Liver (tissue), 9 donors: Measurements from ENCODE around the gene FSIP1. TPM values are rescaled to one million over a fixed set of nuclear protein-coding genes. Genes with fewer than 3 reads are reported as not detected.
"Not testable (repeated sequence)": the region's sequence is repeated elsewhere in the genome, so short reads cannot be mapped to it uniquely, and the experiment has no call there.

ENCODE experiments used
- DNase-seq: peaks from one replicate; pipeline ENCODE4 v3.0.0-alpha.2; 2017; ENCODE audit warnings: low spot score
- H3K27ac ChIP-seq, 2 donors: one replicate each; pipeline ENCODE4 v1.7.0; 2013; ENCODE audit warnings: inconsistent platforms in 2 of 2, low read length in 2 of 2, control low read depth in 1 of 2, low read depth in 1 of 2, mild to moderate bottlenecking in 1 of 2
- H3K27me3 ChIP-seq, 4 donors: one replicate each; pipeline versions ENCODE4 v1.6.1 to v1.7.0; 2013; ENCODE audit warnings: low read length in 3 of 4, inconsistent platforms in 1 of 4, mild to moderate bottlenecking in 1 of 4, moderate library complexity in 1 of 4; ENCODE audit not compliant: control insufficient read depth in 4 of 4, insufficient read depth in 4 of 4
- H3K36me3 ChIP-seq, 4 donors: one replicate each; pipeline versions ENCODE4 v1.6.1 to v1.7.0; 2013; ENCODE audit warnings: low read length in 3 of 4, mild to moderate bottlenecking in 3 of 4, low read depth in 1 of 4, moderate library complexity in 1 of 4; ENCODE audit not compliant: control insufficient read depth in 4 of 4, insufficient read depth in 3 of 4
- H3K4me1 ChIP-seq, 4 donors: one replicate each; pipeline versions ENCODE4 v1.6.1 to v1.7.0; 2013; ENCODE audit warnings: low read length in 3 of 4, mild to moderate bottlenecking in 3 of 4, moderate library complexity in 1 of 4; ENCODE audit not compliant: control insufficient read depth in 4 of 4, insufficient read depth in 4 of 4
- H3K4me3 ChIP-seq, 3 donors: one replicate each; pipeline versions ENCODE4 v1.6.1 to v1.7.0; 2013; ENCODE audit warnings: low read length in 3 of 3, control low read depth in 1 of 3, low read depth in 1 of 3, mild to moderate bottlenecking in 1 of 3
- H3K9ac ChIP-seq, 2 donors: one replicate each; pipeline ENCODE4 v1.7.0; 2013; ENCODE audit warnings: low read length in 2 of 2, mild to moderate bottlenecking in 2 of 2, moderate library complexity in 2 of 2, control low read depth in 1 of 2, low read depth in 1 of 2
- H3K9me3 ChIP-seq, 4 donors: one replicate each; pipeline versions ENCODE4 v1.6.1 to v1.7.0; 2013; ENCODE audit warnings: low read length in 3 of 4; ENCODE audit not compliant: control insufficient read depth in 4 of 4
- CTCF ChIP-seq: fragments of 150-350 bp; IDR thresholded peaks from 2 replicates; pipeline ENCODE4 v1.5.1; 2017; ENCODE audit warnings: improper control_type of control experiment, low read depth, low read length; ENCODE audit not compliant: missing input control
- EGR1 ChIP-seq, 2 donors: IDR thresholded peaks; 2 replicates each; pipeline ENCODE4 v1.6.1; 2016 to 2018; ENCODE audit warnings: antibody characterized with exemption in 2 of 2, low read depth in 2 of 2
- FOXA1 ChIP-seq: IDR thresholded peaks from 2 replicates; pipeline ENCODE4 v1.6.1; 2016; ENCODE audit warnings: antibody characterized with exemption
- FOXA2 ChIP-seq: IDR thresholded peaks from 2 replicates; pipeline ENCODE4 v1.6.1; 2016; ENCODE audit warnings: antibody characterized with exemption
- HNF4G ChIP-seq: IDR thresholded peaks from 2 replicates; pipeline ENCODE4 v1.6.1; 2016; ENCODE audit warnings: antibody characterized with exemption
- MAX ChIP-seq: IDR thresholded peaks from 2 replicates; pipeline ENCODE4 v1.6.1; 2016; ENCODE audit warnings: antibody characterized with exemption
- RXRA ChIP-seq, 2 donors: IDR thresholded peaks; 2 replicates each; pipeline ENCODE4 v1.6.1; 2017 to 2018; ENCODE audit warnings: antibody characterized with exemption in 2 of 2, mild to moderate bottlenecking in 1 of 2
- SP1 ChIP-seq: IDR thresholded peaks from 2 replicates; pipeline ENCODE4 v1.6.1; 2018; ENCODE audit warnings: antibody characterized with exemption, mild to moderate bottlenecking
- TAF1 ChIP-seq: conservative IDR thresholded peaks from 2 replicates; pipeline ENCODE4 v1.6.1; 2016; ENCODE audit warnings: antibody characterized with exemption, mild to moderate bottlenecking
- YY1 ChIP-seq: IDR thresholded peaks from 2 replicates; pipeline ENCODE4 v1.6.1; 2016; ENCODE audit warnings: antibody characterized with exemption, mild to moderate bottlenecking
- WGBS: extraction: QIAGEN DNeasy Blood & Tissue Kit; methylation state at CpG from one replicate; pipeline ENCODE4 v1.1.7; 2013; 5-methylcytosine and 5-hydroxymethylcytosine counted together
- polyA plus RNA-seq, 2 donors: library from polyadenylated mRNA; stranded (reverse) in 1 of 2; unstranded in 1 of 2; fragments of 200-250 nt in 1 of 2; fragments of >200 nt in 1 of 2; fragmentation: Nextera tagmentation in 1 of 2; extraction: Ambion mirVana in 1 of 2; gene quantifications; one replicate each; pipeline versions ENCODE4 v1.2.1 to v1.2.3, GENCODE V29; 2013 to 2015
- total RNA-seq, 2 donors: library from RNA; depleted of rRNA; stranded (reverse); fragments of >200 nt; gene quantifications; one replicate each; pipeline ENCODE4 v1.2.3, GENCODE V29; 2014
- TF ChIP-seq, protein P1 (sequence below): IDR thresholded peaks from 2 replicates; pipeline ENCODE4 v1.6.1; 2016; ENCODE audit warnings: antibody characterized with exemption, mild to moderate bottlenecking
- TF ChIP-seq, protein P2 (sequence below): IDR thresholded peaks from 2 replicates; pipeline ENCODE4 v1.6.1; 2016; ENCODE audit warnings: antibody characterized with exemption
- TF ChIP-seq, protein P3 (sequence below): IDR thresholded peaks from 2 replicates; pipeline ENCODE4 v1.6.1; 2016; ENCODE audit warnings: antibody characterized with exemption
- donor health status: healthy.
- donor health status: healthy.
- donor health status: healthy.
- donor health status: healthy.
- donor health status: healthy.

FSIP1 gene
- total and polyA plus RNA-seq, 4 donors = 0.05 to 0.29 (median 0.13) TPM

DNA sequence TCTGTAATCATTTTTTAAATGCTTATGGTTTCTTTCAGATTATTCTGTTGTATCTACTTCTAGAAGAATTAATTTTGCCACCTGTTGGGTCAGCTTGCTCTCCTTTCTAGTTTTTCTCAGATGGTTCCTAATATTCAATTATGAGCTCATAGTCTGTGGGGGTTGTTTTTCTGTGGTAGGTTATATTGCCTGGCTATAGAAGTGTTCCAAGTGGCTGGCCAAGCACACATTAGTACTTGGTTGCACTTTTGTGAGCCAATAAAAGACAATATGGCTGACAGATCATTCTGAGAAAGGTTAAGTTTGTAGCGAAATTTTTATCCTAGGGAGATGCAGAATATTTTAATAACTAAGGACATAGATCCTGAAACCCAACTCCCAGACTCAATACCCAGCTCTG lies 31.8 kb upstream of the FSIP1 start (continued):
- TF ChIP-seq, protein P1, sequence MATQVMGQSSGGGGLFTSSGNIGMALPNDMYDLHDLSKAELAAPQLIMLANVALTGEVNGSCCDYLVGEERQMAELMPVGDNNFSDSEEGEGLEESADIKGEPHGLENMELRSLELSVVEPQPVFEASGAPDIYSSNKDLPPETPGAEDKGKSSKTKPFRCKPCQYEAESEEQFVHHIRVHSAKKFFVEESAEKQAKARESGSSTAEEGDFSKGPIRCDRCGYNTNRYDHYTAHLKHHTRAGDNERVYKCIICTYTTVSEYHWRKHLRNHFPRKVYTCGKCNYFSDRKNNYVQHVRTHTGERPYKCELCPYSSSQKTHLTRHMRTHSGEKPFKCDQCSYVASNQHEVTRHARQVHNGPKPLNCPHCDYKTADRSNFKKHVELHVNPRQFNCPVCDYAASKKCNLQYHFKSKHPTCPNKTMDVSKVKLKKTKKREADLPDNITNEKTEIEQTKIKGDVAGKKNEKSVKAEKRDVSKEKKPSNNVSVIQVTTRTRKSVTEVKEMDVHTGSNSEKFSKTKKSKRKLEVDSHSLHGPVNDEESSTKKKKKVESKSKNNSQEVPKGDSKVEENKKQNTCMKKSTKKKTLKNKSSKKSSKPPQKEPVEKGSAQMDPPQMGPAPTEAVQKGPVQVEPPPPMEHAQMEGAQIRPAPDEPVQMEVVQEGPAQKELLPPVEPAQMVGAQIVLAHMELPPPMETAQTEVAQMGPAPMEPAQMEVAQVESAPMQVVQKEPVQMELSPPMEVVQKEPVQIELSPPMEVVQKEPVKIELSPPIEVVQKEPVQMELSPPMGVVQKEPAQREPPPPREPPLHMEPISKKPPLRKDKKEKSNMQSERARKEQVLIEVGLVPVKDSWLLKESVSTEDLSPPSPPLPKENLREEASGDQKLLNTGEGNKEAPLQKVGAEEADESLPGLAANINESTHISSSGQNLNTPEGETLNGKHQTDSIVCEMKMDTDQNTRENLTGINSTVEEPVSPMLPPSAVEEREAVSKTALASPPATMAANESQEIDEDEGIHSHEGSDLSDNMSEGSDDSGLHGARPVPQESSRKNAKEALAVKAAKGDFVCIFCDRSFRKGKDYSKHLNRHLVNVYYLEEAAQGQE = no peak
- TF ChIP-seq MAX (no peak), TAF1 (no peak), HNF4G (no peak)

GRCh38 chr15:39812651-39813050 lies 30.0 kb upstream of the FSIP1 start:
- not testable (repeated sequence) for H3K27ac ChIP-seq, H3K36me3 ChIP-seq, H3K4me3 ChIP-seq, H3K4me1 ChIP-seq, H3K27me3 ChIP-seq, H3K9ac ChIP-seq, H3K9me3 ChIP-seq, DNase-seq
- WGBS = 98% methylated on average over 3 of the region's 3 CpGs

DNA sequence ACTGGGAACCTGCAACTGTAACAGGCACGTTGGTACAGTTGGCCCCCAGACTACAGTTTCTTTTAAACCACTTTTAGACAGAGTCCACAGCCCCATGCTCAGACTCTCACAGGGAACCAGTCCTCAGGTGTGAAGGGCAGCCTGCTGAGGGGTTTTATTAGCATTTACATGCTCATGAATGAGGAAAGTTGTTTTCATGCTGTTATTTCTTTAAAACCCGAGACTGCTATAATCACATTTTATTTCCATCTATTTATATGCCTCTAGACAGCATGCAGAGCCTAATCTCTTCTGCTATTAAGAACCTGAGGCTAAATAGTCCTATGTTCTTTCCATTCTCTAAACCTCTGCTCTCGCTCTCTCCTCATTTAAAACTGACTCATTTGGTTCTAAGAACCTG lies 26.3 kb upstream of the FSIP1 start:
- H3K9ac ChIP-seq = no peak overlapping the region
- H3K27me3 ChIP-seq = no peaks in the 10 kb centered on the region
- H3K27ac ChIP-seq = no peak overlapping the region
- H3K4me3 ChIP-seq = no peak overlapping the region
- H3K36me3 ChIP-seq = no peaks in the 10 kb centered on the region
- WGBS = 79% methylated on average over 3 of the region's 3 CpGs
- peaks cover 0 to 6% (median 0%) of the 10 kb centered on the region in 4 donors for H3K4me1 ChIP-seq
- DNase-seq = no peak
- no peaks in the 10 kb centered on the region for H3K9me3 ChIP-seq
- TF ChIP-seq CTCF = no peak
- no peak for TF ChIP-seq FOXA2
- TF ChIP-seq EGR1 (IDR thresholded peaks at IDR 0.05; ENCODE audit: low read depth in 2 of 2) = no peak

GRCh38 chr15:39807791-39808190 lies 25.1 kb upstream of the FSIP1 start:
- 93% methylated on average over 4 of the region's 4 CpGs for WGBS
- TF ChIP-seq YY1 = no peak
- TF ChIP-seq FOXA1 = no peak
- TF ChIP-seq, protein P2, sequence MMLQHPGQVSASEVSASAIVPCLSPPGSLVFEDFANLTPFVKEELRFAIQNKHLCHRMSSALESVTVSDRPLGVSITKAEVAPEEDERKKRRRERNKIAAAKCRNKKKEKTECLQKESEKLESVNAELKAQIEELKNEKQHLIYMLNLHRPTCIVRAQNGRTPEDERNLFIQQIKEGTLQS = no peak
- TF ChIP-seq RXRA (IDR thresholded peaks at IDR 0.05) = no peak
- no peak for TF ChIP-seq CTCF
- TF ChIP-seq SP1 = no peak
- TF ChIP-seq, protein P3, sequence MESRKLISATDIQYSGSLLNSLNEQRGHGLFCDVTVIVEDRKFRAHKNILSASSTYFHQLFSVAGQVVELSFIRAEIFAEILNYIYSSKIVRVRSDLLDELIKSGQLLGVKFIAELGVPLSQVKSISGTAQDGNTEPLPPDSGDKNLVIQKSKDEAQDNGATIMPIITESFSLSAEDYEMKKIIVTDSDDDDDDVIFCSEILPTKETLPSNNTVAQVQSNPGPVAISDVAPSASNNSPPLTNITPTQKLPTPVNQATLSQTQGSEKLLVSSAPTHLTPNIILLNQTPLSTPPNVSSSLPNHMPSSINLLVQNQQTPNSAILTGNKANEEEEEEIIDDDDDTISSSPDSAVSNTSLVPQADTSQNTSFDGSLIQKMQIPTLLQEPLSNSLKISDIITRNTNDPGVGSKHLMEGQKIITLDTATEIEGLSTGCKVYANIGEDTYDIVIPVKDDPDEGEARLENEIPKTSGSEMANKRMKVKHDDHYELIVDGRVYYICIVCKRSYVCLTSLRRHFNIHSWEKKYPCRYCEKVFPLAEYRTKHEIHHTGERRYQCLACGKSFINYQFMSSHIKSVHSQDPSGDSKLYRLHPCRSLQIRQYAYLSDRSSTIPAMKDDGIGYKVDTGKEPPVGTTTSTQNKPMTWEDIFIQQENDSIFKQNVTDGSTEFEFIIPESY = no peak

More at GRCh38 chr15:39807791-39808190, 25.1 kb upstream of the FSIP1 start:
- Histone ChIP-seq H3K9me3 (no peaks in the 10 kb centered on the region), H3K27me3 (no peaks in the 10 kb centered on the region), H3K4me1 (peaks cover 0 to 12% (median 1%) of the 10 kb centered on the region in 4 donors), H3K36me3 (no peaks in the 10 kb centered on the region), H3K4me3 (no peak overlapping the region), H3K9ac (no peak overlapping the region), H3K27ac (no peak overlapping the region)
- no peak for DNase-seq
